GM19438 (cell line): ENCODE data around the gene RDH16.
"Not testable (repeated sequence)": the region's sequence is repeated elsewhere in the genome, so short reads cannot be mapped to it uniquely, and the experiment has no call there.

Source experiments
- ATAC-seq: cut with Tn5 transposase; IDR thresholded peaks from one replicate; pipeline ENCODE4 v1.9.1; 2021; ENCODE audit warnings: low read depth; ENCODE audit not compliant: unreplicated experiment

The RDH16 gene

GRCh38 chr12:56989861-56990610 lies 32.6 kb upstream of the RDH16 start:
- no peak for ATAC-seq

DNA sequence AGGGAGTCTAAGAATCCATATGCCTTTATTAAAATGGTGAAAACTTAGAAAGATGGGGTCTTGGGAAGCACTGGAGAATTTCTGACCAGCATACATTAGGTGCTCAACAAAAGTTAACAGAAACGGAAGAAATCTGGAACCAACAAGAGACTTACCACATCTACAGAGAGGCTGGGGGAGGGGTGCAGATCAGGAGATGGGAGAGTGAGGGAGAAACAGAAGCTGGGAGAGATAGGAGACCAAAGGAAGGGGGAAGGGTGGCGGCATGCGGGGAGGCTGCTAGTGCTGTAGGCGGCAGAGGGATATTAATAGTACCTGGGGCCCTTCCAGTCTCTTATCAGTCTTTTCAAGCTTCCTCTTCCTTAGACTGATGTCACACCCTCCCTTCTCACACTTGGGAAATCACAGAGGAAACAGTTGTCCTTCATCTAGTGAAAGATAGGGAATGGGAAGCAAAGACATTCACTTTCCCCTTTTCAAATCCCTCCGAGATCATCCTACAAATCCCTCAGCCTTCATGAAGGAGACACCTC lies 30.9 kb upstream of the RDH16 start:
- ATAC-seq = no peak

- no peak for ATAC-seq
Measured at GRCh38 chr12:56987551-56988053, 30.2 kb upstream of the RDH16 start.

GRCh38 chr12:56987011-56987410 lies 29.6 kb upstream of the RDH16 start:
- no peak for ATAC-seq

DNA sequence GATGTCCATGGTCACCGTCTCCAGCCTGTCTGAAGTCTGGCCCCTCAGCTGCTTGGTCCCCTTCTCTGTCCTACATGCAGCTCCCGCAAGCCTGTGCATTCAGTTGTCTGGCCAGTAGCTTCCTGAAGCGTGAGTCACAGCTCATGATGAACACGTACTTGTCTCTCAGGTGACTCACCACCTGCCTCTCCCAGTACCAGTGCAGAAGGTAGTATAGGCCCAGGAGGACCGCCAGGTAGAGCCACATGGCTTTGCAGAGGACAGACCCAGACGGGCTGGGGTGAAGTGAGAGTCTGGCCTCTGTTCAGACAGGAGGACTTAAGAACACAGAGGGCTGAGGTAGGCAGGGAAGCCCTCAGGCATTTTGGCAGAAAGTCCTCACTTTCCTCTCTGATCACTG lies 28.3 kb upstream of the RDH16 start:
- not testable (repeated sequence) for ATAC-seq

DNA sequence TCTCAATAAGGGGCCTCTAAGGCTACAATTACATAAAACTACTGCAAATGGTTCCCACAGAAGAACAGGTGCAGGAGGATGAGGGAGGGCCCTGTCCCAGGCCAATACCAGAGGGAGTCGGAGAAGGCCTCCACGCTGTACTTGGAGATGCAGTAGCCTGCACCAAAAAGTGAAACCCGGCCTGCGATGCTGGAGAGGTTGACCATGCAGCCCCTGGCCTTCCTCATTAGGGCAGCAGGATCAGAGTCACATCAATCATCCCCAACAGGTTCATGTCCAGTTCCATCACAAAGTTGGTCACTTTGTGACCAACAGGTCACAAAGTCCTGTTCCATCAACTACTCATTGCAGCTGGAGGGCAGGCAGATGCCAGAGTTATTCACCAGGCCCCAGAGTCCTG lies 26.0 kb upstream of the RDH16 start:
- no peak for ATAC-seq

DNA sequence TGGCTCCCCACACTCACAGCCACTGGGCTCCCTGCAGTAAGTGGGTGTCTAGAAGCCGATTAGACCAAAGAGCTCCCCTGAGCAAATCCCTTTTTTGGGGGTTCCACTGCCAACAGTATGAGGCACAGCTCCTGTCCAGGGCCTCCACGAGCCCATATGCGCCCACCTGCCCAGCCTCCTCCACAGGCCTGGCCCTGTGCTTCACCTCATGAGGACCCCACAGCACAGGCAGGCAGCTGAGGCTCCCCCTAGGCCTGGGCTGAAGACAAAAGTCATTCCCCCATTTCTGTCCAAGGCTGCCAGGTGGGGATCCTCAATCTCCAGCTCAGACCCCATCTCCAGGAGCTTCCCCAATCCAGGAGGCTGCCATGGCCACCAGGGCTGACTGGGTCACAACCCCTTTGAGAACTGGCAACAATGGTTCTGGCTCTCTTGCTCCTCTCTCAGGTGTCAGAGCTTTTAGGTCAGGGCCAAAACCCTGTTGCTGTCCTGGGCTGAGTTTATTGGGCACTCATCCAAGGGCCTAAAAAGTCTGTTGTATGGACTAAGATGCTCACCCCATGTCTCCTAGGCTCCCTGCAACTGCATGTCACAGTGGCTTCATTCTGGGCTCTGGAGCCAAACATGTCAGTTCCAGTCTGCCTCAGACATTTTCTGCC lies 25.3 kb upstream of the RDH16 start:
- not testable (repeated sequence) for ATAC-seq

- no peak for ATAC-seq
Measured at GRCh38 chr12:56980941-56981530, 23.6 kb upstream of the RDH16 start.

DNA sequence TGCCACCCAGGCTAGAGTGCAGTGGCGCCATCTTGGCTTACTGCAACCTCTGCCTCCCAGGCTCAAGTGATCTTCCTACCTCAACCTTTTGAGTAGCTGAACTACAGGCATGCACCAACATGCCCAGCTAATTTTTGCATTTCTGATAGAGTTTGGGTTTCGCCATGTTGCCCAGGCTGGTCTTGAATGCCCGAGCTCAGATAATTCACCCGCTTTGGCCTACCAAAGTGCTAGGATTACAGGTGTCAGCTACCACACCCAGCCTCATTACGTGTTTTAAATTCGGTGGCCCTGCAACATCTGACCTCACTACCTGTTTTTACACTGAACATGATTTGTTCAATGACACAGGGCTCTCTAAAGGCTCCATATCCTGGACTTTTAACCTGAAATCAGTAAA lies 22.9 kb upstream of the RDH16 start:
- ATAC-seq = no peak

DNA sequence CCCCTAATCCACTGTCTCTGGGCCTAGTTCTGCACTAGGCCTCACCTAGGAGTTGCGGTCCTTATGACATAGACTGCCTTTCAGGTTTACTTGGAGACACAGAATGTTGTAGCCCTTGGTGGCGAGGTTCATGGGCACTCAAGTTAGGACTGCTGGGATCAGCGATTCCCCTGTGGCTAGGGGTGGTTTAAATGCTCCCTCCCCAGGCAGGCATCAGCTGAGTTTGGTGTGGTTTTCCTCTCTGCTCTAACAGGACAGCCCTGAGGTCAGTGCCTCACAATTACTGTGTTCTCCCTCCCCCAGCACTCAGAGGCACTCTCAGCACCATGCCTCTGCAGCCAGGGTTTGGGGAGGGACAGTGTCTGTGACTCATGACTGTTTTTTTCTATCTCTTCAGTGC lies 22.2 kb upstream of the RDH16 start:
- no peak for ATAC-seq

DNA sequence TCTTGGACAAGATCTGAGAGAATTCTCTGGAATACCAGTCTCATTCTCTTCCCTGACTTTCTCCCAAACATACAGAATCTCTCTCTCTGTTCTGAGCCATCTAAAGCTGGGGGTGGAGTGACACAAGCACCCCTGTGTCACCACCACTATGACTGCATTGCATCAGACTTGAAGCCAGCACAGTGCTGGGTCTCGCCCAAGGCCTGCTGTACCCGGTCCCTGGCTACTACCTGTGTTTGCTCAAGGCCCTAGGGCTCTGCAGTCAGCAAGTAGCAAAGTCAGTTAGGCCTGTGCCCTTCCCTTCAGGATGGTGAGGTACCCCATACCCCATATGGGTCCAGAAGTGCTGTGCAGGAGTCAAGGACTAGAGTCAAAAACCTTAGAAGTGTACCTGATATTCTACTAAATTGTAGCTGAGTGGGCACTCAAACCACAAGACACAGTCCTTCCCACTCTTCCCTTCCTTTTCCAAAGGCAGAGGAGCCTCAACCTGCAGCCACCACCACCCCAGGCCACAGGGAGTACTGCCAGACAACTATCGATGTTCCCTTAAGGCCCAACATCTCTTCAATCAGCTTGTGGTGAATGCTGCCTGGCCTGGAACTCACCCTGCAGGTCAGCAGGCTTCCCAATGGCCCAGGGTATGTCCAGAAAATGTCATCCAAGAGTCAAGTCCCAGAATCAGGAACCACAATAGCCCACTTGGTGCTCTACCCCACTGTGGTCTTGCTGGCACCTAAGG lies 21.2 kb upstream of the RDH16 start:
- no peak for ATAC-seq

GRCh38 chr12:56977361-56977760 lies 20.0 kb upstream of the RDH16 start:
- not testable (repeated sequence) for ATAC-seq

DNA sequence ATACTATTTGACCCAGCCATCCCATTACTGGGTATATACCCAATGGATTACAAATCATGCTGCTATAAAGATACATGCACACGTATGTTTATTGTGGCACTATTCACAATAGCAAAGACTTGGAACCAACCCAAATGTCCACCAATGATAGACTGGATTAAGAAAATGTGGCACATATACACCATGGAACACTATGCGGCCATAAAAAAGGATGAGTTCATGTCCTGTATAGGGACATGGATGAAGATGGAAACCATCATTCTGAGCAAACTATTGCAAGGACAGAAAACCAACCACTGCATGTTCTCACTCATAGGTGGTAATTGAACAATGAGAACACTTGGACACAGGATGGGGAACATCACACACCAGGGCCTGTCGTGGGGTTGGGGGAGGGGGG lies 16.8 kb upstream of the RDH16 start:
- ATAC-seq = not testable (repeated sequence)

GRCh38 chr12:56968910-56969309 lies 11.5 kb upstream of the RDH16 start:
- not testable (repeated sequence) for ATAC-seq

DNA sequence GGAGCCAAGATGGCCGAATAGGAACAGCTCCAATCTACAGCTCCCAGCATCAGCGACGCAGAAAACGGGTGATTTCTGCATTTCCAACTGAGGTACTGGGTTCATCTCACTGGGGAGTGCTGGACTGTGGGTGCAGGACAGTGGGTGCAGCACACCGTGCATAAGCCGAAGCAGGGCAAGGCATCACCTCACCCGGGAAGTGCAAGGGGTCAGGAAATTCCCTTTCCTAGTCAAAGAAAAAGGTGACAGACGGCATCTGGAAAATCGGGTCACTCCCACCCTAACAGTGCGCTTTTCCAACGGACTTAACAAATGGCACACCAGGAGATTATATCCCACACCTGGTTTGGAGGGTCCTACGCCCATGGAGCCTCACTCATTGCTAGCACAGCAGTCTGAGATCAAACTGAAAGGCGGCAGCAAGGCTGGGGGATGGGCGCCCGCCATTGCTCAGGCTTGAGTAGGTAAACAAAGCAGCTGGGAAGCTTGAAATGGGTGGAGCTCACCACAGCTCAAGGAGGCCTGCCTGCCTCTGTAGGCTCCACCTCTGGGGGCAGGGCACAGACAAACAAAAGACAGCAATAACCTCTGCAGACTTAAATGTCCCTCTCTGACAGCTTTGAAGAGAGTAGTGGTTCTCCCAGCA lies 8.7 kb upstream of the RDH16 start:
- ATAC-seq = not testable (repeated sequence)

GRCh38 chr12:56965124-56965523 lies 7.7 kb upstream of the RDH16 start:
- ATAC-seq = not testable (repeated sequence)

DNA sequence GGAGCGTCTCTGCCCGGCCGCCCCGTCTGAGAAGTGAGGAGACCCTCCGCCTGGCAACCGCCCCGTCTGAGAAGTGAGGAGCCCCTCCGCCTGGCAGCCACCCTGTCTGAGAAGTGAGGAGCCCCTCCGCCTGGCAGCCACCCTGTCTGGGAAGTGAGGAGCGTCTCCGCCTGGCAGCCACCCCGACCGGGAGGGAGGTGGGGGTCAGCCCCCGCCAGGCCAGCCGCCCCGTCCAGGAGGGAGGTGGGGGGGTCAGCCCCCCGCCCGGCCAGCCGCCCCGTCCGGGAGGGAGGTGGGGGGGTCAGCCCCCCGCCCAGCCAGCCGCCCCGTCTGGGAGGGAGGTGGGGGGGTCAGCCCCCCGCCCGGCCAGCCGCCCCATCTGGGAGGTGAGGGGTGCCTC lies 6.1 kb upstream of the RDH16 start:
- ATAC-seq = not testable (repeated sequence)

DNA sequence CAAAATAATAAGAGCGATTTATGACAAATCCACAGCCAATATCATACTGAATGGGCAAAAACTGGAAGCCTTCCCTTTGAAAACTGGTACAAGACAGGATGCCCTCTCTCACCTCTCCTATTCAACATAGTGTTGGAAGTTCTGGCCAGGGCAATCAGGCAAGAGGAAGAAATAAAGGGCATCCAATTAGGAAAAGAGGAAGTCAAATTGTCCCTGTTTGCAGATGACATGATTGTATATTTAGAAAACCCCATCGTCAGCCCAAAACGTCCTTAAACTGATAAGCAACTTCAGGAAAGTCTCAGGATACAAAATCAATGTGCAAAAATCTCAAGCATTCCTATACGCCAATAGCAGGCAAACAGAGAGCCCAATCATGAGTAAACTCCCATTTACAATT lies 4.8 kb upstream of the RDH16 start:
- not testable (repeated sequence) for ATAC-seq

GRCh38 chr12:56958422-56958821 lies 1.0 kb upstream of the RDH16 start:
- no peak for ATAC-seq

GRCh38 chr12:56955631-56956256 lies 1.7 kb downstream of the RDH16 start:
- no peak for ATAC-seq
